Dermis microvascular lymphatic vessel endothelial cell (primary cell): ENCODE data around the gene SYT8. TPM values are rescaled to one million over a fixed set of nuclear protein-coding genes. Genes with fewer than 3 reads are reported as not detected.

Experiments used
- DNase-seq, 2 donors: peaks; one replicate each; pipeline versions ENCODE4 v3.0.0 to v3.0.0-alpha.2; 2010; ENCODE audit warnings: low read depth in 2 of 2
- total RNA-seq: library from RNA; depleted of rRNA; stranded (reverse); fragments of >200 nt; gene quantifications from 2 replicates; pipeline ENCODE4 v1.2.1, GENCODE V29; 2014

The SYT8 gene
- total RNA-seq, 1 donor from 2014 or later: under 0.01 TPM

- no peak for DNase-seq
Observed at GRCh38 chr11:1819074-1819473, 15.7 kb upstream of the SYT8 start.

GRCh38 chr11:1820463-1821325, 14.1 kb upstream of the SYT8 start:
- no peak for DNase-seq

GRCh38 chr11:1821562-1821961, 13.2 kb upstream of the SYT8 start:
- no peak for DNase-seq

GRCh38 chr11:1822648-1823375, 12.0 kb upstream of the SYT8 start:
- DNase-seq: no peak

GRCh38 chr11:1823376-1824220, 11.2 kb upstream of the SYT8 start:
- DNase-seq: no peak

- no peak for DNase-seq
Observed at GRCh38 chr11:1824221-1825038, 10.4 kb upstream of the SYT8 start.

GRCh38 chr11:1825039-1825740, 9.6 kb upstream of the SYT8 start:
- DNase-seq: peak in 1 of 2 donors; percentile 18

- no peak for DNase-seq
Observed at GRCh38 chr11:1825785-1826451, 8.9 kb upstream of the SYT8 start.

- no peak for DNase-seq
Observed at GRCh38 chr11:1826552-1827094, 8.2 kb upstream of the SYT8 start.

GRCh38 chr11:1827095-1827813, 7.5 kb upstream of the SYT8 start:
- DNase-seq: peak; percentile 10 to 46

GRCh38 chr11:1827931-1828330, 6.9 kb upstream of the SYT8 start:
- no peak for DNase-seq

GRCh38 chr11:1828542-1828941, 6.2 kb upstream of the SYT8 start:
- DNase-seq: no peak

- DNase-seq: no peak
Observed at GRCh38 chr11:1829039-1829820, 5.6 kb upstream of the SYT8 start.

- DNase-seq: no peak
Observed at GRCh38 chr11:1830004-1830321, 4.8 kb upstream of the SYT8 start.

GRCh38 chr11:1830322-1831223, 4.2 kb upstream of the SYT8 start:
- no peak for DNase-seq

- DNase-seq: no peak
Observed at GRCh38 chr11:1831338-1832210, 3.2 kb upstream of the SYT8 start.
